Large intestine (tissue), 3 donors: ENCODE data around the gene PTPN14. TPM values are rescaled to one million over a fixed set of nuclear protein-coding genes. Genes with fewer than 3 reads are reported as not detected.

Experiments used
- DNase-seq, 2 donors: peaks; one replicate each; pipeline versions ENCODE4 v3.0.0 to v3.0.0-alpha.2; 2013
- H3K27ac ChIP-seq: one replicate; pipeline ENCODE4 v1.5.1; 2013; ENCODE audit warnings: low read length
- H3K27me3 ChIP-seq: 2 replicates; pipeline ENCODE4 v1.6.1; 2013; ENCODE audit warnings: low read length; ENCODE audit not compliant: control insufficient read depth, insufficient read depth
- H3K36me3 ChIP-seq: 2 replicates; pipeline ENCODE4 v1.6.1; 2013; ENCODE audit warnings: low read length; ENCODE audit not compliant: control insufficient read depth, insufficient read depth
- H3K4me1 ChIP-seq: one replicate; pipeline ENCODE4 v1.6.1; 2013; ENCODE audit warnings: low read length; ENCODE audit not compliant: control insufficient read depth, insufficient read depth
- H3K4me3 ChIP-seq: one replicate; pipeline ENCODE4 v1.5.1; 2013; ENCODE audit warnings: low read length
- H3K9me3 ChIP-seq: one replicate; pipeline ENCODE4 v1.6.1; 2013; ENCODE audit warnings: mild to moderate bottlenecking, low read depth, low read length, moderate library complexity; ENCODE audit not compliant: control insufficient read depth
- WGBS: methylation state at CpG from one replicate; pipeline ENCODE4 v1.1.5; 2013; ENCODE audit warnings: low lambda C conversion rate; ENCODE audit not compliant: insufficient coverage; 5-methylcytosine and 5-hydroxymethylcytosine counted together
- polyA plus RNA-seq: library from polyadenylated mRNA; unstranded; fragments of 120-200 nt; gene quantifications from one replicate; pipeline ENCODE4 v1.2.1, GENCODE V29; 2013

Gene PTPN14
- polyA plus RNA-seq, 1 donor = 10.2 TPM

GRCh38 chr1:214384373-214385079 is 166.9 kb downstream of the PTPN14 start:
- Histone ChIP-seq H3K27me3 (no peaks in the 10 kb centered on the region), H3K36me3 (peaks cover 29% of the 10 kb centered on the region), H3K4me3 (no peak overlapping the region), H3K27ac (no peak overlapping the region), H3K9me3 (no peaks in the 10 kb centered on the region), H3K4me1 (no peaks in the 10 kb centered on the region)
- no CpG with 5 or more reads among the region's 18 CpGs for WGBS
- DNase-seq = no peak

- WGBS = no CpG with 5 or more reads among the region's 45 CpGs
- H3K4me1 ChIP-seq = no peaks in the 10 kb centered on the region
- no peak overlapping the region for H3K4me3 ChIP-seq
- peaks cover 36% of the 10 kb centered on the region for H3K36me3 ChIP-seq
- no peaks in the 10 kb centered on the region for H3K9me3 ChIP-seq
- H3K27ac ChIP-seq = no peak overlapping the region
- no peak for DNase-seq
- H3K27me3 ChIP-seq = no peaks in the 10 kb centered on the region
These were observed 167.7 kb downstream of the PTPN14 start for GRCh38 chr1:214383381-214384372.

GRCh38 chr1:214380986-214381695 is 170.3 kb downstream of the PTPN14 start:
- Histone ChIP-seq H3K9me3 (no peaks in the 10 kb centered on the region), H3K36me3 (peaks cover 36% of the 10 kb centered on the region), H3K27me3 (no peaks in the 10 kb centered on the region), H3K4me3 (no peak overlapping the region), H3K4me1 (no peaks in the 10 kb centered on the region), H3K27ac (no peak overlapping the region)
- WGBS = 67% methylated on average over 1 of the region's 1 CpG
- no peak for DNase-seq

GRCh38 chr1:214380396-214380795 is 171.0 kb downstream of the PTPN14 start:
- no peak for DNase-seq
- no CpG with 5 or more reads among the region's 3 CpGs for WGBS
- Histone ChIP-seq H3K9me3 (no peaks in the 10 kb centered on the region), H3K36me3 (peaks cover 41% of the 10 kb centered on the region), H3K4me1 (no peaks in the 10 kb centered on the region), H3K27ac (no peak overlapping the region), H3K27me3 (no peaks in the 10 kb centered on the region), H3K4me3 (no peak overlapping the region)

- no peak for DNase-seq
- peaks cover 38% of the 10 kb centered on the region for H3K36me3 ChIP-seq
- WGBS = no CpG with 5 or more reads among the region's 6 CpGs
These were observed 172.0 kb downstream of the PTPN14 start for GRCh38 chr1:214379236-214379970.

GRCh38 chr1:214378492-214378891 is 172.9 kb downstream of the PTPN14 start:
- 84% methylated on average over 3 of the region's 8 CpGs for WGBS
- Histone ChIP-seq H3K9me3 (no peaks in the 10 kb centered on the region), H3K4me1 (no peaks in the 10 kb centered on the region), H3K27me3 (no peaks in the 10 kb centered on the region), H3K36me3 (peaks cover 32% of the 10 kb centered on the region), H3K27ac (no peak overlapping the region), H3K4me3 (no peak overlapping the region)
- DNase-seq = no peak

More at GRCh38 chr1:214379236-214379970, 172.0 kb downstream of the PTPN14 start:
- Histone ChIP-seq H3K9me3 (no peaks in the 10 kb centered on the region), H3K27me3 (no peaks in the 10 kb centered on the region), H3K4me3 (no peak overlapping the region), H3K27ac (no peak overlapping the region), H3K4me1 (no peaks in the 10 kb centered on the region)

- no CpG with 5 or more reads among the region's 9 CpGs for WGBS
- no peak overlapping the region for H3K27ac ChIP-seq
- H3K9me3 ChIP-seq = no peaks in the 10 kb centered on the region
- H3K4me1 ChIP-seq = no peaks in the 10 kb centered on the region
- no peak overlapping the region for H3K4me3 ChIP-seq
- no peak for DNase-seq
- H3K36me3 ChIP-seq = peaks cover 25% of the 10 kb centered on the region
- no peaks in the 10 kb centered on the region for H3K27me3 ChIP-seq
These were observed 173.5 kb downstream of the PTPN14 start for GRCh38 chr1:214377886-214378285.

GRCh38 chr1:214377485-214377884 is 173.9 kb downstream of the PTPN14 start:
- Histone ChIP-seq H3K27me3 (no peaks in the 10 kb centered on the region), H3K9me3 (no peaks in the 10 kb centered on the region), H3K4me3 (no peak overlapping the region), H3K4me1 (no peaks in the 10 kb centered on the region), H3K27ac (no peak overlapping the region), H3K36me3 (peaks cover 26% of the 10 kb centered on the region)
- DNase-seq = no peak
- no CpG with 5 or more reads among the region's 2 CpGs for WGBS

- Histone ChIP-seq H3K27ac (no peak overlapping the region), H3K27me3 (no peaks in the 10 kb centered on the region), H3K4me1 (no peaks in the 10 kb centered on the region), H3K9me3 (no peaks in the 10 kb centered on the region), H3K36me3 (peaks cover 43% of the 10 kb centered on the region), H3K4me3 (no peak overlapping the region)
- no CpG with 5 or more reads among the region's 5 CpGs for WGBS
- no peak for DNase-seq
These were observed 179.3 kb downstream of the PTPN14 start for GRCh38 chr1:214372092-214372491.
